SK-N-MC (cell line): ENCODE measurements around the gene PLEKHO2.
A peak's percentile ranks its signal among the peaks of the same experiment; 100 is the strongest.

ENCODE experiments used
- DNase-seq: peaks from one replicate; pipeline ENCODE4 v3.0.0-alpha.2; 2011; ENCODE audit warnings: low read depth, low spot score
- H3K27ac ChIP-seq: fragments of 200-600 bp; sonication (generic); 2 replicates; pipeline ENCODE4 v1.5.1; 2016; ENCODE audit warnings: mixed run types
- H3K36me3 ChIP-seq: fragments of 200-600 bp; sonication (generic); 2 replicates; pipeline ENCODE4 v1.6.1; 2017; ENCODE audit warnings: antibody characterized with exemption, low read length, mixed read lengths; ENCODE audit not compliant: insufficient read depth
- H3K4me3 ChIP-seq: fragments of 200-600 bp; sonication (generic); 2 replicates; pipeline ENCODE4 v1.5.1; 2016
- H3K9ac ChIP-seq: fragments of 200-600 bp; sonication (generic); 2 replicates; pipeline ENCODE4 v1.8.0; 2017; ENCODE audit warnings: mixed run types, mixed read lengths; ENCODE audit not compliant: insufficient read length
- H3K9me3 ChIP-seq: fragments of 200-600 bp; sonication (generic); 2 replicates; pipeline ENCODE4 v1.6.1; 2017; ENCODE audit warnings: low read depth, mild to moderate bottlenecking, antibody characterized with exemption, low read length, moderate library complexity, mixed read lengths
- EZH2 ChIP-seq: fragments of 200-600 bp; sonication (generic); IDR thresholded peaks from one replicate; pipeline ENCODE4 v1.6.1; 2017; ENCODE audit warnings: antibody characterized with exemption
- FOXP2 ChIP-seq: optimal IDR thresholded peaks from 2 replicates; pipeline ENCODE3; 2011; ENCODE audit warnings: mild to moderate bottlenecking, moderate library complexity; ENCODE audit not compliant: insufficient read depth; ENCODE audit errors: extremely low read length, control extremely low read depth
- POLR2AphosphoS5 ChIP-seq: IDR thresholded peaks from 2 replicates; pipeline ENCODE4 v1.6.1; 2012; ENCODE audit warnings: mild to moderate bottlenecking, low read depth, low read length, borderline replicate concordance

Gene PLEKHO2

GRCh38 chr15:64865998-64866520 lies 24.3 kb downstream of the PLEKHO2 start:
- Histone ChIP-seq H3K9me3 (no peaks in the 10 kb centered on the region), H3K4me3 (no peak overlapping the region), H3K9ac (no peak overlapping the region), H3K27ac (no peak overlapping the region), H3K36me3 (no peaks in the 10 kb centered on the region)
- no peak for DNase-seq
- TF ChIP-seq POLR2AphosphoS5 (no peak), EZH2 (no peak), FOXP2 (no peak)

- Histone ChIP-seq H3K9me3 (no peaks in the 10 kb centered on the region), H3K36me3 (no peaks in the 10 kb centered on the region), H3K27ac (no peak overlapping the region), H3K9ac (no peak overlapping the region), H3K4me3 (no peak overlapping the region)
- no peak for DNase-seq
- TF ChIP-seq FOXP2 (no peak), POLR2AphosphoS5 (no peak), EZH2 (no peak)
These were observed 27.8 kb downstream of the PLEKHO2 start for GRCh38 chr15:64869501-64869900.

- TF ChIP-seq POLR2AphosphoS5 (no peak), EZH2 (no peak), FOXP2 (no peak)
- no peaks in the 10 kb centered on the region for H3K36me3 ChIP-seq
- DNase-seq, result no peak
- no peak overlapping the region for H3K4me3 ChIP-seq
- H3K9ac ChIP-seq, result no peak overlapping the region
- H3K27ac ChIP-seq, result no peak overlapping the region
- H3K9me3 ChIP-seq, result no peaks in the 10 kb centered on the region
These were observed 28.6 kb downstream of the PLEKHO2 start for GRCh38 chr15:64870353-64870752.

GRCh38 chr15:64875641-64876223 lies 34.0 kb downstream of the PLEKHO2 start:
- H3K9ac ChIP-seq, result no peak overlapping the region
- no peak overlapping the region for H3K27ac ChIP-seq
- no peak for DNase-seq
- H3K4me3 ChIP-seq, result no peak overlapping the region
- H3K9me3 ChIP-seq, result no peaks in the 10 kb centered on the region
- no peaks in the 10 kb centered on the region for H3K36me3 ChIP-seq
- TF ChIP-seq EZH2, result no peak

- Histone ChIP-seq H3K9me3 (no peaks in the 10 kb centered on the region), H3K36me3 (no peaks in the 10 kb centered on the region), H3K27ac (no peak overlapping the region), H3K9ac (no peak overlapping the region), H3K4me3 (no peak overlapping the region)
- no peak for TF ChIP-seq FOXP2
- no peak for TF ChIP-seq POLR2AphosphoS5
- no peak for TF ChIP-seq EZH2
- no peak for DNase-seq
These were observed 35.7 kb downstream of the PLEKHO2 start for GRCh38 chr15:64877435-64877834.

- Histone ChIP-seq H3K4me3 (no peak overlapping the region), H3K27ac (no peak overlapping the region), H3K36me3 (no peaks in the 10 kb centered on the region), H3K9me3 (no peaks in the 10 kb centered on the region), H3K9ac (no peak overlapping the region)
- TF ChIP-seq POLR2AphosphoS5, result no peak
- no peak for TF ChIP-seq FOXP2
- TF ChIP-seq EZH2, result no peak
- DNase-seq, result no peak
These were observed 37.0 kb downstream of the PLEKHO2 start for GRCh38 chr15:64878705-64879104.

GRCh38 chr15:64883100-64883581 lies 41.4 kb downstream of the PLEKHO2 start:
- no peak overlapping the region for H3K4me3 ChIP-seq
- H3K9ac ChIP-seq, result no peak overlapping the region
- H3K36me3 ChIP-seq, result no peaks in the 10 kb centered on the region
- H3K9me3 ChIP-seq, result no peaks in the 10 kb centered on the region
- DNase-seq, result no peak
- TF ChIP-seq FOXP2 (no peak), EZH2 (no peak), POLR2AphosphoS5 (no peak)
- peak overlapping the region; percentile 53; the same call in 1 of the 2 replicates for H3K27ac ChIP-seq

GRCh38 chr15:64883997-64884511 lies 42.3 kb downstream of the PLEKHO2 start:
- DNase-seq, result no peak
- H3K4me3 ChIP-seq, result no peak overlapping the region
- H3K27ac ChIP-seq, result no peak overlapping the region
- TF ChIP-seq POLR2AphosphoS5, result no peak
- no peak for TF ChIP-seq EZH2
- no peak for TF ChIP-seq FOXP2
- no peak overlapping the region for H3K9ac ChIP-seq
- no peaks in the 10 kb centered on the region for H3K36me3 ChIP-seq
- no peaks in the 10 kb centered on the region for H3K9me3 ChIP-seq

GRCh38 chr15:64884679-64885078 lies 43.0 kb downstream of the PLEKHO2 start:
- no peak for DNase-seq
- no peak overlapping the region for H3K4me3 ChIP-seq
- H3K36me3 ChIP-seq, result no peaks in the 10 kb centered on the region

More at GRCh38 chr15:64884679-64885078, 43.0 kb downstream of the PLEKHO2 start:
- Histone ChIP-seq H3K27ac (no peak overlapping the region), H3K9me3 (no peaks in the 10 kb centered on the region), H3K9ac (no peak overlapping the region)
- TF ChIP-seq EZH2, result no peak
- no peak for TF ChIP-seq POLR2AphosphoS5
- no peak for TF ChIP-seq FOXP2
